C4-2B (cell line): Measurements from ENCODE around the gene GABBR1.

Experiments
- H3K27ac ChIP-seq: fragments of 450-650 bp; 2 replicates; pipeline ENCODE4 v1.5.1; 2017
- CTCF ChIP-seq: fragments of 450-650 bp; conservative IDR thresholded peaks from 2 replicates; pipeline ENCODE4 v1.5.1; 2017; ENCODE audit warnings: mild to moderate bottlenecking
- ZFX ChIP-seq: fragments of 450-650 bp; IDR thresholded peaks from 2 replicates; pipeline ENCODE4 v1.6.1; 2017

The GABBR1 gene

GRCh38 chr6:29632789-29633533, at the start of gene GABBR1:
TSS of gene GABBR1 (minus strand) at chr6:29633183. CDS start at chr6:29632385, 798 bp downstream.
- no peak for TF ChIP-seq ZFX
- TF ChIP-seq CTCF: no peak
- peak within 1 kb of the TSS; percentile 45 for H3K27ac ChIP-seq

GRCh38 chr6:29681811-29682210, 48.8 kb upstream of the GABBR1 start:
- TF ChIP-seq CTCF (no peak), ZFX (no peak)

GRCh38 chr6:29680904-29681303, 47.9 kb upstream of the GABBR1 start, which contains the start of gene ZFP57:
TSS of gene ZFP57 (minus strand) at chr6:29681152. CDS start at chr6:29677003, 4,149 bp downstream.
- TF ChIP-seq ZFX: no peak
- no peak for TF ChIP-seq CTCF
- no peak within 1 kb of the TSS for H3K27ac ChIP-seq

More at GRCh38 chr6:29681811-29682210, 48.8 kb upstream of the GABBR1 start:
- H3K27ac ChIP-seq: no peak overlapping the region

- no peak overlapping the region for H3K27ac ChIP-seq
- TF ChIP-seq ZFX (no peak), CTCF (no peak)
Measured at GRCh38 chr6:29680416-29680815, 47.4 kb upstream of the GABBR1 start.

- no peak overlapping the region for H3K27ac ChIP-seq
- TF ChIP-seq ZFX: no peak
- no peak for TF ChIP-seq CTCF
Measured at GRCh38 chr6:29679962-29680361, 47.0 kb upstream of the GABBR1 start.

- H3K27ac ChIP-seq: no peak overlapping the region
Measured at GRCh38 chr6:29678114-29678513, 45.1 kb upstream of the GABBR1 start.

More at GRCh38 chr6:29678114-29678513, 45.1 kb upstream of the GABBR1 start:
- TF ChIP-seq ZFX: no peak
- TF ChIP-seq CTCF: no peak
